ENCODE results near the gene CCDC191.

- TF ChIP-seq POLR2A (IDR thresholded peaks at IDR 0.05) = no peak
- TF ChIP-seq CTCF (IDR thresholded peaks at IDR 0.05) = no peak
- TF ChIP-seq POLR2AphosphoS5 (IDR thresholded peaks at IDR 0.05) = no peak
These were observed 15.5 kb upstream of the CCDC191 start for GRCh38 chr3:114071786-114072185.
